Liver (tissue), 9 donors: ENCODE results near the gene STX12. TPM values are rescaled to one million over a fixed set of nuclear protein-coding genes. Genes with fewer than 3 reads are reported as not detected.

Experiments
- DNase-seq: peaks from one replicate; pipeline ENCODE4 v3.0.0-alpha.2; 2017; ENCODE audit warnings: low spot score
- H3K27ac ChIP-seq, 2 donors: one replicate each; pipeline ENCODE4 v1.7.0; 2013; ENCODE audit warnings: inconsistent platforms in 2 of 2, low read length in 2 of 2, control low read depth in 1 of 2, low read depth in 1 of 2, mild to moderate bottlenecking in 1 of 2
- H3K27me3 ChIP-seq, 4 donors: one replicate each; pipeline versions ENCODE4 v1.6.1 to v1.7.0; 2013; ENCODE audit warnings: low read length in 3 of 4, inconsistent platforms in 1 of 4, mild to moderate bottlenecking in 1 of 4, moderate library complexity in 1 of 4; ENCODE audit not compliant: control insufficient read depth in 4 of 4, insufficient read depth in 4 of 4
- H3K36me3 ChIP-seq, 4 donors: one replicate each; pipeline versions ENCODE4 v1.6.1 to v1.7.0; 2013; ENCODE audit warnings: low read length in 3 of 4, mild to moderate bottlenecking in 3 of 4, low read depth in 1 of 4, moderate library complexity in 1 of 4; ENCODE audit not compliant: control insufficient read depth in 4 of 4, insufficient read depth in 3 of 4
- H3K4me1 ChIP-seq, 4 donors: one replicate each; pipeline versions ENCODE4 v1.6.1 to v1.7.0; 2013; ENCODE audit warnings: low read length in 3 of 4, mild to moderate bottlenecking in 3 of 4, moderate library complexity in 1 of 4; ENCODE audit not compliant: control insufficient read depth in 4 of 4, insufficient read depth in 4 of 4
- H3K4me3 ChIP-seq, 3 donors: one replicate each; pipeline versions ENCODE4 v1.6.1 to v1.7.0; 2013; ENCODE audit warnings: low read length in 3 of 3, control low read depth in 1 of 3, low read depth in 1 of 3, mild to moderate bottlenecking in 1 of 3
- H3K9ac ChIP-seq, 2 donors: one replicate each; pipeline ENCODE4 v1.7.0; 2013; ENCODE audit warnings: low read length in 2 of 2, mild to moderate bottlenecking in 2 of 2, moderate library complexity in 2 of 2, control low read depth in 1 of 2, low read depth in 1 of 2
- H3K9me3 ChIP-seq, 4 donors: one replicate each; pipeline versions ENCODE4 v1.6.1 to v1.7.0; 2013; ENCODE audit warnings: low read length in 3 of 4; ENCODE audit not compliant: control insufficient read depth in 4 of 4
- ATF3 ChIP-seq: IDR thresholded peaks from 2 replicates; pipeline ENCODE4 v1.6.1; 2016; ENCODE audit warnings: antibody characterized with exemption
- CTCF ChIP-seq: fragments of 150-350 bp; IDR thresholded peaks from 2 replicates; pipeline ENCODE4 v1.5.1; 2017; ENCODE audit warnings: improper control_type of control experiment, low read depth, low read length; ENCODE audit not compliant: missing input control
- EGR1 ChIP-seq, 2 donors: IDR thresholded peaks; 2 replicates each; pipeline ENCODE4 v1.6.1; 2016 to 2018; ENCODE audit warnings: antibody characterized with exemption in 2 of 2, low read depth in 2 of 2
- FOXA1 ChIP-seq: IDR thresholded peaks from 2 replicates; pipeline ENCODE4 v1.6.1; 2016; ENCODE audit warnings: antibody characterized with exemption
- FOXA2 ChIP-seq: IDR thresholded peaks from 2 replicates; pipeline ENCODE4 v1.6.1; 2016; ENCODE audit warnings: antibody characterized with exemption
- GABPA ChIP-seq, 2 donors: IDR thresholded peaks in 1 of 2; conservative IDR thresholded peaks in 1 of 2; 2 replicates each; pipeline ENCODE4 v1.6.1; 2016; ENCODE audit warnings: antibody characterized with exemption in 2 of 2, mild to moderate bottlenecking in 1 of 2, moderate library complexity in 1 of 2
- HNF4A ChIP-seq, 2 donors: conservative IDR thresholded peaks; 2 replicates each; pipeline ENCODE4 v1.6.1; 2016; ENCODE audit warnings: antibody characterized with exemption in 2 of 2, mild to moderate bottlenecking in 2 of 2
- HNF4G ChIP-seq: IDR thresholded peaks from 2 replicates; pipeline ENCODE4 v1.6.1; 2016; ENCODE audit warnings: antibody characterized with exemption
- JUND ChIP-seq, 2 donors: IDR thresholded peaks; 2 replicates each; pipeline ENCODE4 v1.6.1; 2016; ENCODE audit warnings: antibody characterized with exemption in 2 of 2
- MAX ChIP-seq: IDR thresholded peaks from 2 replicates; pipeline ENCODE4 v1.6.1; 2016; ENCODE audit warnings: antibody characterized with exemption
- NR2F2 ChIP-seq: IDR thresholded peaks from 2 replicates; pipeline ENCODE4 v1.6.1; 2016; ENCODE audit warnings: antibody characterized with exemption
- RAD21 ChIP-seq, 2 donors: IDR thresholded peaks; 2 replicates each; pipeline ENCODE4 v1.6.1; 2016; ENCODE audit warnings: antibody characterized with exemption in 2 of 2, mild to moderate bottlenecking in 2 of 2
- REST ChIP-seq: IDR thresholded peaks from 2 replicates; pipeline ENCODE4 v1.6.1; 2016; ENCODE audit warnings: antibody characterized with exemption, mild to moderate bottlenecking
- RXRA ChIP-seq, 2 donors: IDR thresholded peaks; 2 replicates each; pipeline ENCODE4 v1.6.1; 2017 to 2018; ENCODE audit warnings: antibody characterized with exemption in 2 of 2, mild to moderate bottlenecking in 1 of 2
- SP1 ChIP-seq: IDR thresholded peaks from 2 replicates; pipeline ENCODE4 v1.6.1; 2018; ENCODE audit warnings: antibody characterized with exemption, mild to moderate bottlenecking
- TAF1 ChIP-seq: conservative IDR thresholded peaks from 2 replicates; pipeline ENCODE4 v1.6.1; 2016; ENCODE audit warnings: antibody characterized with exemption, mild to moderate bottlenecking
- YY1 ChIP-seq: IDR thresholded peaks from 2 replicates; pipeline ENCODE4 v1.6.1; 2016; ENCODE audit warnings: antibody characterized with exemption, mild to moderate bottlenecking
- ZBTB33 ChIP-seq: IDR thresholded peaks from 2 replicates; pipeline ENCODE4 v1.6.1; 2016; ENCODE audit warnings: antibody characterized with exemption
- WGBS: extraction: QIAGEN DNeasy Blood & Tissue Kit; methylation state at CpG from one replicate; pipeline ENCODE4 v1.1.7; 2013; 5-methylcytosine and 5-hydroxymethylcytosine counted together
- polyA plus RNA-seq, 2 donors: library from polyadenylated mRNA; stranded (reverse) in 1 of 2; unstranded in 1 of 2; fragments of 200-250 nt in 1 of 2; fragments of >200 nt in 1 of 2; fragmentation: Nextera tagmentation in 1 of 2; extraction: Ambion mirVana in 1 of 2; gene quantifications; one replicate each; pipeline versions ENCODE4 v1.2.1 to v1.2.3, GENCODE V29; 2013 to 2015
- total RNA-seq, 2 donors: library from RNA; depleted of rRNA; stranded (reverse); fragments of >200 nt; gene quantifications; one replicate each; pipeline ENCODE4 v1.2.3, GENCODE V29; 2014
- donor health status: healthy.
- donor health status: healthy.
- donor health status: healthy.
- donor health status: healthy.
- donor health status: healthy.

The STX12 gene
- total and polyA plus RNA-seq, 4 donors: 10.0 to 23.3 (median 13.7) TPM

GRCh38 chr1:27855085-27855484 is 82.1 kb downstream of the STX12 start:
- 88% methylated on average over 6 of the region's 6 CpGs for whole genome bisulfite sequencing

More at GRCh38 chr1:27855085-27855484, 82.1 kb downstream of the STX12 start:
- no peak overlapping the region for H3K27ac ChIP-seq
- peaks cover 3 to 18% (median 14%) of the 10 kb centered on the region in 4 donors for H3K36me3 ChIP-seq
- no peaks in the 10 kb centered on the region for H3K9me3 ChIP-seq
- H3K9ac ChIP-seq: no peak overlapping the region
- no peak for TF ChIP-seq FOXA2
- no peak for TF ChIP-seq GABPA (IDR thresholded peaks at IDR 0.05 in 1 of 2, conservative IDR thresholded peaks at IDR 0.05 in 1 of 2)
- TF ChIP-seq ATF3: no peak
- no peak for TF ChIP-seq CTCF
- no peak for TF ChIP-seq RAD21 (IDR thresholded peaks at IDR 0.05)
- TF ChIP-seq NR2F2: no peak
- TF ChIP-seq MAX: no peak
- no peak for TF ChIP-seq HNF4A (conservative IDR thresholded peaks at IDR 0.05)
- no peak for TF ChIP-seq ZBTB33
- no peak for TF ChIP-seq YY1
- no peak for TF ChIP-seq FOXA1
- TF ChIP-seq JUND (IDR thresholded peaks at IDR 0.05): no peak
- no peak for TF ChIP-seq REST
- no peak for TF ChIP-seq EGR1 (IDR thresholded peaks at IDR 0.05; ENCODE audit: low read depth in 2 of 2)
- no peak for TF ChIP-seq HNF4G
- no peak for TF ChIP-seq SP1
- no peak for TF ChIP-seq RXRA (IDR thresholded peaks at IDR 0.05)
- TF ChIP-seq TAF1: no peak
- H3K27me3 ChIP-seq: no peaks in the 10 kb centered on the region
- no peak for DNase-seq
- peaks cover 0 to 4% (median 2%) of the 10 kb centered on the region in 4 donors for H3K4me1 ChIP-seq
- H3K4me3 ChIP-seq: no peak overlapping the region
